HG03342 (cell line): Measurements from ENCODE around the gene CDKL4.
A peak's percentile ranks its signal among the peaks of the same experiment; 100 is the strongest.
"Not testable (repeated sequence)": the region's sequence is repeated elsewhere in the genome, so short reads cannot be mapped to it uniquely, and the experiment has no call there.

Experiments
- ATAC-seq: cut with Tn5 transposase; IDR thresholded peaks from one replicate; pipeline ENCODE4 v1.9.1; 2021; ENCODE audit warnings: mild to moderate bottlenecking, moderate library complexity; ENCODE audit not compliant: unreplicated experiment

Gene CDKL4

GRCh38 chr2:39145906-39146421 lies 97.8 kb downstream of the CDKL4 start:
- no peak for ATAC-seq

- no peak for ATAC-seq
Observed at GRCh38 chr2:39144416-39144815, 99.4 kb downstream of the CDKL4 start.

- ATAC-seq, result no peak
Observed at GRCh38 chr2:39142904-39143605, 100.7 kb downstream of the CDKL4 start.

- ATAC-seq, result no peak
Observed at GRCh38 chr2:39141334-39142271, 102.2 kb downstream of the CDKL4 start.

- not testable (repeated sequence) for ATAC-seq
Observed at GRCh38 chr2:39140948-39141333, 102.8 kb downstream of the CDKL4 start.

- no peak for ATAC-seq
Observed at GRCh38 chr2:39140322-39140847, 103.4 kb downstream of the CDKL4 start.

- no peak for ATAC-seq
Observed at GRCh38 chr2:39139511-39140237, 104.1 kb downstream of the CDKL4 start.

GRCh38 chr2:39138837-39139211 lies 104.9 kb downstream of the CDKL4 start:
- no peak for ATAC-seq

GRCh38 chr2:39138187-39138836 lies 105.5 kb downstream of the CDKL4 start:
- not testable (repeated sequence) for ATAC-seq

- ATAC-seq, result no peak
Observed at GRCh38 chr2:39136799-39137198, 107.0 kb downstream of the CDKL4 start.

GRCh38 chr2:39135690-39136259 lies 108.0 kb downstream of the CDKL4 start:
- no peak for ATAC-seq

- ATAC-seq, result no peak
Observed at GRCh38 chr2:39133215-39133851, 110.4 kb downstream of the CDKL4 start.

GRCh38 chr2:39128919-39129391 lies 114.8 kb downstream of the CDKL4 start:
- peak; percentile 55 for ATAC-seq

GRCh38 chr2:39127973-39128372 lies 115.8 kb downstream of the CDKL4 start:
- peak; percentile 42 for ATAC-seq
